DMS53 treated with DMSO at 0.1 percent for 48 hours (cell line): Measurements from ENCODE around the gene RPA3.

ENCODE experiments used
- DNase-seq: peaks from one replicate; lab custom pipeline; 2025; ENCODE audit not compliant: unreplicated experiment; lab: John Stamatoyannopoulos, UW

Gene RPA3

DNA sequence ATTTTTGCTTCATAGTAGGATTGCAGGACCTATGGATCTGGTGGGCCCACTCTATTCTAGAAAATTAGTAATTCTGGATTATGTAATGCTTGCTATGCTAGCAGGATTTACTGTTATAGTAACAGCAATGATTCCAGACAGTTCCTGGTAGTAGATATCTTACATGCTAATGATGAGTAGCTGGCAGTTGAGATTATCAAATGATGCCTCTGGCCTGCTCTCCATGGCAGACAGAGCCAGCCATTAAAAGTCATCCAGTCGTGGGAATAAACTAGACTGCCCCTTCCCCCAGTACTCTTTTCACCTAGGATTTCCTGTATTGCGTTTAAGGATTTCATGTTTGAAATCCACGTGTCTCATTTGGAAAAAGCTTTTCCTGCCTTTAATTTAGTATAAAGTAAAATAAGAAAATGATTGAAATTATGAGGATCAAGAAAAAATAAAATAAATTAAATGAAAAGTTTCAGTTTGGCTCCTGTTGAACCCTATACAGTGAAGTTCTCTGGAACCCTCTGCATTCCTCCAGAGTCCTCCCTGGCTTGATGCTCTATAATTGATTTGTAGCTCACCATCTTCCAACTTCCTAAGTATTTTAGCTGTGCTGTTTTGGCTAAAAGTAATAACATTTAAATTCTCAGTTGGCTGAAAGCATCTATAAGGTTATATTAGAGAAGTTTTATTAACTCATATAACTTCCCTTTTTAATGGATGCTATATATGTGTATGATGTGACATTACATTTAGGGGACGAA, 63.3 kb downstream of the RPA3 start:
- DNase-seq: no peak

DNA sequence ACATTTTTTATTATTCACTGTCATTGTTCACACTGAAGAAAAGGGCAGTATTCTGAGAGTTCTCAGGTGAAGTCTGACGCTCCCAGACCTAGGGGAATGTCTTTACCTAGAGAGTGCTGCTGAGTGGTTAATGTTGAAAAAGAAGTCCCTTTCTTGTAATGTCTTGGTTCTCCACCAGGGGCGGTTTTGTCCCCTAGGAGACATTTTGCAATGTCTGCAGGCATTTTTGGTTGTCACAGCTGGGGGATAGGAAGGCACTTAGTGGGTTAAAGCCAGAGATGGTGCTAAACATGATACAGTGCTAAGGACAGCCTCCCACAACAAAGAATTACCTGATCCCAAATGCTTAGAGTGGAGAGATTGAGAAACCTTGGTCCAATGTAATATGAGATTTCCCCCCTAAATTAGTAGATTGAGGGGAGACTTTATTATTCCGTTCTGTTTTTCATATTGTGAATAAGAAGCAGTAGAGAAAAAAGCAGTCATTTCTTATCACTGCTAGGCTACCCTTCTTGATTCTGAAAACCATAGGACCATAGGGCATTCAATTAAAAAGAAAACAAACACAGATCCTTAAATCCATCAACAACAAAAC, 64.7 kb downstream of the RPA3 start:
- DNase-seq: no peak

DNA sequence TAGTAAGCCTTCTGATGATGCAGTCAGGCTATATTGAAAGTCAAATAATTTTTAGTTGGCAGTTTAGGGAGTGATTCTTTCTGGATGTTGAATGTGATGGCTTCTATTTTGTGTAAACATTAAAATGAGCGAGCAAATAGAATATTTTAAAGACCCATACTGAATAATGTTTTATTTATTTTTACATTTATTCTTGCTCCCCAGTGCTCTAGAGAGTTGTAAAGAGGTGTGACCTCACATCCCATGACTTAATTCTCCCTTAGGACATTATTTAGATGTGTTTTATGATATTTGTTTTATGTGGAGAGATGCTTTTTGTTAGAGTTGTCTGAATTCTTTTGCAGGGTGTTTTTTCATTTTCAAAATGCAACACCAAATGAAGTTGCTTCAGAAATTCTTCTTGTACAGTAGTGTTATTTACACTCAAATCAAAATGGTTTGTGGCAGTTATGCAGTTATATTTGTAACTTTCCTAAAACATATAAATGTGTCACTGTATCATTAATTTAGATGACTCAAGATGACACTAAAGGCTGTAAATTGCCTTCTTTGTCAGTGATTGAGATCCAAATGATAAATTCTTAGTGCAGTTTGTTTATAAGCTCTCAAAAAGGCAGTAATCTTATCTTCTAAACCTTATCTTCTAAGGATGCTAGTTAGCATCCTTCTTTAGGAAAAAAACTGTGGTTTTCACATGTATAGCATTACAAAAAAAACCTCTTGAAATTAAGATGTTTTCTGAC, 65.4 kb downstream of the RPA3 start:
- DNase-seq: no peak

DNA sequence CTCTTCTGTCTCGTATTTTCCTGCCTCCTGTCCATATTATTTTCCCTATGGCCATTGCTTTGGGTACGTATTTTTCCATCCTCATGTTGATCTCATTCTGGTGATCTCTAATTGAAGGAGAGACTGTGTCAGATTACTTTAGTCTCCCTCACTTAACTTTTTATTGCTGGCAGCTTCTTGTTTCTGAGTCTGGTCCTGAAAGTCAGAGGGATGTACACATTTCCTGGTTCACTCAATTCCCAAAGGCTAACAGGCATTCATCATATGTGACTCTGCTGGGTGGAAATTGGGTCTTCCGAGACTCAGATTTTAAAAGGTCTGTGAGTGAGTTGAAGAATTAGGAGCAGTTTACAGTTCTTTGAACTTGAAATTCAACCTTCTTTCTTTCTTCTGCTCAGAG, 66.9 kb downstream of the RPA3 start:
- no peak for DNase-seq

DNA sequence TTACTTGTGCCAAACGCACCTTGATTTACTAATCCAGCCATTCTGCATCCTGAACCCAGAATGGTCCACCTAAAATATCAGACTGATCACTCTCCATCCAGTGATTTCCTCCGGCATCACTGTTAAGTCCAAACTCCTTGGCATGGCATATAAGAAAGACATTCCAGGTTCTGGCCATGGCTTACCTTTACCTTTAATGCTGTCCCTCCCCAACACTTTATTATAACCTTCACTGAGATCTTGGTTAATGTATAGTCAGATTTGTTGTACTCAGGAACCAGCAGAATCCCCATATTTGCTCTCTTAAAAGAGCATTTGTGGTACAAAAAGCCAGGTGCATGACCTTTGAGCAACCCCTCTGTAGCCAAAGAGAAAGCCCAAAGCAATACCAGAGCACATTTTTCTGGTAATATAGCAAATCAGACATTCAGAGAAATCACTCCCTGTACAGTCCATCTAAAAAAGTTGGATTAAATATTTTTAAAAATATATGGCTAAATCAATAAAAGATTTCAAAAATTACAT, 67.7 kb downstream of the RPA3 start:
- DNase-seq: no peak

DNA sequence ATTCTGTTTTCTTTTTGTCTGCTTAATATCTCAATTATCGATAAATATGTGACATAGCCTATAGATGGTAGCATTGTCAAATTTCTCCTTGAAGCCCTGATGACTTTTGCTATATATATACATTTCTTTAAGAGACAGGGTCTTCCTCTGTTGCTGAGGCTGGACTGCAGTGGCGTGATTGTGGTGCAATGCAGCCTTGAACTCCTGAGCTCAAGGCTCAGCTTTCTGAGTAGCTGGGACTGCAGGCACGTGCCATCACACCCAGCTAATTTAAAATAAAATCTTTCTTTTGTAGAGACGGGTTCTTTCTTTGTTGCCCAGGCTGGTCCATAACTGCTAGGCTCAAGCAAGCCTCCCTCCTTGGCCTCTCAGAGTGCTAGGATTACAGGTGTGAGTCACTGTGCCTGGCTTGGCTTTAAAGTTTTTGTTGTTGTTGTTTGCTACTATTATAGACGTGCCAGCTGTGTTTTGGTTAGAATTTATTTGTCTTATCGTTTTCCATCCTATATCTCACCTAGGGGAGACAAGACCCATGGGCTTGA, 70.8 kb downstream of the RPA3 start:
- DNase-seq: no peak

DNA sequence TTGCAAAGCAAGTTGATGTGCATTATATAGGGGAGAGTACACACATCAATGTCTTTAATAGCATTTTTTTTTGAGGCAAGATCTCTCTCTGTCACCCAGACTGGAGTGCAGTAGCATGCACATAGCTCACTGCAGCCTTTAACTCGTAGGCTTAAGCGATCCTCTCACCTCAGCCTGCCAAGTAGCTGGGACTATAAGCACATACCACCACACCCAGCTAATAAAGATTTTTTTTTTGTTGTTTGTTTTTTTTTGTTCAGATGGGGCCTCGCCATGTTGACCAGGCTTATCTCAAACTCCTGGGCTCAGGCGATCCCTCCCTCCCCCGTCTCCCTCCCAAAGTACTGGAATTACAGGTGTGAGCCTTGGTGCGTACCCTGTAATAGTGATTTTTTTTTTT, 76.3 kb downstream of the RPA3 start:
- DNase-seq: no peak

DNA sequence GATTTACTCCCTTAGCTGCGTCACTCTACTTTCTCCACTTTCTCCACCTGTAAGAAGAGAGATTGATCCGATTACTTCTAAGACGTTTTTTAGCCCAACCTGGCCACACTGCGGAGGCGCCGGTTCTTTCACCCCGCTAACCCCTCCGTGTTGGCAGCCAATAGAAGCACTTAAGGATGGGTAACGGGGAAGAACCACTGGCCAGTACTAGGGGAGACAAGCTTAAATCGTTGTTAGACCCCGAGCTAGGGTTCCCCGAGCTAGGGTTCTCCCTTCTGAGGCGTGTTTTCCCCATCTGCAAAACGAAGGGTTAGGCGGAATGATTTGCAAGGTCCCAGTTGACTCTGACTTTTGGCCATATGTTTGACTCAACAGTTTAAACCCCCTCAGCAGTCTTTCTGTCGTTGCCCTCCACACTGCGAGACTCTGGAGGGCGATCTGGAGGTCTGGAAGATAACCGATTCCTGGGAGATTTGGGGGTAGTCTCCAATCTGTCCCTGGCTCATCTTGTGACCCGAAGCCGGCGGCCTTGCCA, 77.2 kb downstream of the RPA3 start:
- DNase-seq: peak; percentile 61

DNA sequence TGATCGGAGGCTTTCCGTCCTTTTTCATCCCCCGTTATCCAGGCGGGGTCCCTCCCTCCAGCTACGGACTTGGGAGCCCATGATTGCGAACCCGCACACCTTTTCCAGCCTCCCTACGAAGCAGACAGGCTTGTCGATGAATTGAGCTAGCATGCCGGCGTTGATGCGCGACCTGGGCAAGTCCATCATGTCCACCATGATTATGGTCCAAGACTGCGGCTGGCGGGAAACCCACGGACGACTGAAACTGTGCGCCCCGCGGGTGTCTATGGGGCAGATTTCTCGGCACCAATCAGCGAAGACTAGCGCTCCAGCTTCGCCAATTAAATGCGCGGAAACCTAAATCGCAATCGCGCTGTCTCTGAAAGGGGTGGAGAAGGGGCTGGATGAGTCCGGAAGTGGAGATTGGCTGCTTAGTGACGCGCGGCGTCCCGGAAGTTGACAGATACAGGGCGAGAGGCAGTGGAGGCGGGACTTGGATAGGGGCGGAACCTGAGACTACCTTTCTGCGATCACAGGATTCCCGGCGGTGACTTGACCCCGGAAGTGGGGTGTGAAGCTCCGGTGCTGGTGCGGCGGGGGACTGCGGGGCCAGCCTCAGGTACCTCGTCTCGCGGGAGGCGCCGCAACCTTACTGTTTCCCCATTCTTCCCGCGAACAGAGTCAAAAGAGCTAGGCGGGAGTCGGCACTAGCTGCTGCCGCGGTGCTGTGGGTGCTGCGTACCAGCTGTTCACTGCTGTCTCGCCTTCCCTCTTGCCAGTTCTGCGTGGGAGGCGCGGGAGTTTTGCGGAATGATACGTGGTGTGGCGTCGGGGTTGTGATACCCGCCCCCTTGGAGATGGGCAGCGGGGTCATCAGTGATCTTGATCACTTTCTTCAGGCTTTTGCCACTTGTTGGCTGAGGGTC, 77.9 kb downstream of the RPA3 start, which contains the start of gene UMAD1:
TSS of gene UMAD1 (plus strand) at position 532 of the 908 bp plus-strand sequence. CDS start 32,620 bp downstream, outside the sequence.
- DNase-seq: peak; percentile 100

DNA sequence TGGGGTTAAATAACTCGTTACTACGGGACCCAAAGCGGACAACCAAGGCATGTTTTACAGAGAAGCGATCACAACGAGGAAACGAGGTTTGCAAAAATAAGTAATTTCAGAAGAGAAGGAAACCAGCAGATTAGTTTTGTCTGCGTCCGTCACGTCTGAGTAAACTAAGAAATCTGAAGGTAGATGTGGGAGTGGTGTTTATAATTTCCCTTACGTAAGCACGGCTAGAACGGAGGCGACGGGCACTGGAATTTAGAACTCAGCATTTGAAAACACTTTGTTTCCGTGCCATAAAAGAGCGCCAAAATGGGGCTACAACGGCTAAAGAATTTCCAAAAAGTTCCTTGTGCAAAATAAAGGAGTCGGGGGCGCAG, 78.6 kb downstream of the RPA3 start:
- DNase-seq: peak; percentile 19

DNA sequence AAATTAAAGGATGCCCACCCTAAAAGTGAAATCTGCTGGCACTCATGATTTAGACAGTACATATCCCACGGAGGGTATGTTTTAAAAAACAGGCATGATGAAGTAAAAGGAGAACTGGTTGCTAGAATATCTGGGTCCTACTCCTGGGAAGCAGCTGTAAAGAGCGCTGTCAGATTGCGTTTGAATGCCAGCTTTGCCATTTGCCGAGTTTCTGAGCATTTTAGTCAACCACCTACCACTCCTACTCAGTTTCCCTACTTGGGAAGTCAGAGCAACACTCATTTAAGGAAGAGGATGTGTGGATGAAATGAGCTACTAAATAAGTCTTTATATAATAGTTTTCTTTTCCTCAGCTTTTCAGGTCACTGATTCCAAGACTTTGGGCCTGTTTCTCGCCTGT, 79.0 kb downstream of the RPA3 start:
- peak; percentile 19 for DNase-seq

DNA sequence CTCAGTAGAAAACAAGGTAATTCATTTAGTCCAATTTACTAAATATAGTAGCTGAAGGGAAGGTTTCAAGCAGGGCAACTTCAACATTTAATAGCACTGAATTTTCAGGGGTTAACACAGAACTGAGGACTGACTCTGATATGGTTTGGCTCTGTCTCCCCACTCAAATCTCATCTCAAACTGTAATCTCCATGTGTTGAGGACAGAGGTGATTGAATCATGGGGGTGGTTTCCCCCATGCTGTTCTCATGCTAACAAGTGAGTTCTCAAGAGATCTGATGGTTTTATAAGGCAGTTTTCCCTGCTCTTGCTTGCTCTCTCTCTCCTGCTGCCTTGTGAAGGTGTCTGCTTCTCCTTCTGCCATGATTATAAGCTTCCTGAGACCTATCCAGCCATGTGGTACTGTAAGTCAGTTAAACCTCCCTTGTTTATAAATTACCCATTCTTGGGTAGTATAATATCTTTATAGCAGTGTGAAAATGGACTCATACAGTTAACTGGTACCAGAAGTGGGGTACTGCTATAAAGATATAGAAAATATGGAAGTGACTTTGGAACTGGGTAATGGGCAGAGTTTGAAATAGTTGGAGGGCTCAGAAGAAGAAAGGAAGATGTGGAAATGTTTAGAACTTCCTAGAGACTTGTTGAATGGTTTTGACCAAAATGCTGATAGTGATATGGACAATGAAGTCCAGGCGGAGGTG, 87.6 kb downstream of the RPA3 start:
- no peak for DNase-seq

DNA sequence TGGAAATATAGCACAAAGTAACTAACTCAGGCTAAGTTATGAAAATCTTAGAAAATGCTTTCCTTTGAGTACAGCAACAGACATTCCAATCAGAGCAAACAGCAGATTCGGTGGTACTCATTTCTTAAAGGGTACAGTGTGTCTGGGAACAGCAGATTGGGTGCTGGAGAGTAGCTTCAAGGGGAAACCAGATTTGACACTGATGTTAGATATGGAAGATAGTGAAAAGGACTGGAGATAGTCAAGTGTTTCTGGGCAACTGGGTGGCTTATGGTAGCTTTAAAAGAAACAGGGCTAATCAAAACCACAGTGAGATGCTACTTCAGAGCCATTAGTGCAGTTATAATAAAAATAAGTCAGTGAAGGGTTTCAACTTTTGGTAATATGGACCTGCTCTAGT, 89.9 kb downstream of the RPA3 start:
- DNase-seq: no peak

DNA sequence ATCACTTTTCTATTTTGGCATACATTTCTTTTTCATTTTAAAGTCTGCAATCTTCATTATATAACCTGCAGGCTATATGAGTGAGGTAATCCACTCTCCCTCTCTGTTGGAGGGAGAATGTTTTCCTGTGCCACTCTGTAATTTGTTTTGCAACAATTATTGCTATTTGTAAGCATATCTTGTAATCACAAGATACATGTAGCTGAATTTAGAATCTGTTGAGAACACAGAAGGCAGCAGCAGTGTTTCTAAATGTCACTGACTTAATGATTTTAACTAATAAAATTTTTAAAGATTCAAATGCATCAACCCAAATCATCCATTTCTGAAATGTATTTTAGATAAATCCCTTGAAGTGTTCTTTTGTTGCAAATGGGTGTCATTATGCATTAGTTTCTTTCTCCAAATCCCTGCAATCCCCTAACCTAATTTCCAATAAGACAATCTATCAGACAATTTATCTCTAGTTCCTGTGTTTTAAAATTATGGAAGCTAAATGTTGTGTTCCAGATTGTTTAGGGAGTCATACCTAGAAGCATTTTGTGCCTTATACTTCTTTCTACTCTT, 97.7 kb downstream of the RPA3 start:
- DNase-seq: no peak

DNA sequence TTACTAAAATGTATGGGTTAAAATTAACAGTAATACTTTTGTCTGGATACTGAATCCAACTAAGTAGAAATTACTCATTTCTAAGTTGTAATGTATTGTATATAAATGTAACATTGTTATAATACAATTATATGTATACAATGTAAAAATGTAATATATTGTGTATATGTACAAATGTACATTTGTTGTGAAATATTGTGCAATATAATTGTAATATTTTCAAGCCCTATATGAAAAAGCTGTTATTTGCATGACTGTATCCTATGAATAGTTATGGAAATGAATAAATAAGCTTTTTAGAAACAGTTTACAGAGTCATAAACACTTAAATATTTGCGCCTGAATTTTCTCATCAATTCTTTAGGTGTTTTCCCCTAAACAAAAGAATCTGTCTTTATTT, 98.2 kb downstream of the RPA3 start:
- no peak for DNase-seq

DNA sequence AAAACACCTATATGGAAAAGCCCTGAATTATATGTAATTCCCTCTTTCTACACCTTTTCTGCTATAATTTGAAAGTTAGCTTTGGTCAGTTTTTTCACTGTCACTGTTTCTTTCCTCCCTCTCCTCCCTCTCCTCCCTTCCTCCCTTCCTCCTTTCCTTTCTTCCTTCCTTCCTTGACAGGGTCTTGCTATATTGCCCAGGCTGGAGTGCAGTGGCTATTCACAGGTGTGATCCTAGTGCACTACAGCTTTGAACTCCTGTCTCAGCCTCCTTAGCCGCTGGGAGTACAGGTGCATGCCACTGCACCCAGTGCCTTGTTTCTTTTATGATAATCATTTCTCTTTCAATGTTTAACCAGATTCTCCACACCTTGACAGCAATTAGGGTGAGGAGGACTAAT, 100.0 kb downstream of the RPA3 start:
- DNase-seq: no peak

DNA sequence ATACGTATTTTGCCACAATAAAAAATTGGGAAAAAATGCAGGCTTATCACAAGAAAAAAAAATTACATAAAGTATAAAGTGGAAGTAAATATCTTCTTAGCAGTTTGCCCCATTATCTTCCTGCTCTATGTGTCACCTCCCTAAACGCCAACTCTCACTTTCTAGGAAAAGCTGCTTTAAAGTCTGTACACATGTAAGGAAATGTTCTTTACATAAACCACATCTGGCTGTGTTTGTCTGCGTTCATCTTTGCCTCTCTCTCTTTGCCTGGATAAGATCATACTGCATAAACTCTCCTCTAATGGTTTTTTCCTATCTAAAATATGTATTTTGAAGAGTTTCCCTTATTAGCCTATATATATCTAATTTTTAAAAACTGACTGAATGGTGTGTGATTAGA, 100.9 kb downstream of the RPA3 start:
- DNase-seq: no peak

DNA sequence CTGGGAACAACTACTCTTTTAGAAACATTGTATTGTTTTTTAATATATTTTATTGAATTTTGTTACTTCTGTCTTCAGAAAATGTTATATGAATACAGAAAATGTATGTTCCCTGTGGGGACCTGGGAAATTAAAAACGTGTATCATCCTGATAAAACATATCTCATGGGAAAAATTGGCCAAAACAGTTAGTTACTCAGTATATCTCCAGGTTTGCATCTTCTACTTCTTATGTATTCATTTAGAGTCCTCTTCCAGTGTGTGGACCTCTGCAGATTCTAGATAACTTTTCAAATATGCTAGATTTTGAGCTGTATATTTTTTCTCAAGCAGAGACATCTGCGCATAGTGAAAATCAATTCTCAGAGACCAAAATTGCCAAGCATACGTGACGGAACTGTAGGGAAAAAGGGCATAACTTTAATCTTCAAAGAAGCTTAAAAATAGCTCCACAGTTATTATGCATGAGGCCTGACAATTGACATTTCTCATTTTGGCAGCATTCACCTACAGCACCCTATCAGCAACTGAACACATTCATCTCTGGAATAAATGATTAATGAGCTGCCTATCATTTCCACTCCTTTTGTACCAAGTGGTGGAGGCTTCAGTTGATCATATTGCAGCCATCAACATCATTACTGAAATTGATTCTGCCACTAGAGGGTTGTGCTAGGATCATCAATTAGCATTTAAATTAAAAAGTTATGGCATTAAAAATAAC, 104.2 kb downstream of the RPA3 start:
- DNase-seq: no peak

DNA sequence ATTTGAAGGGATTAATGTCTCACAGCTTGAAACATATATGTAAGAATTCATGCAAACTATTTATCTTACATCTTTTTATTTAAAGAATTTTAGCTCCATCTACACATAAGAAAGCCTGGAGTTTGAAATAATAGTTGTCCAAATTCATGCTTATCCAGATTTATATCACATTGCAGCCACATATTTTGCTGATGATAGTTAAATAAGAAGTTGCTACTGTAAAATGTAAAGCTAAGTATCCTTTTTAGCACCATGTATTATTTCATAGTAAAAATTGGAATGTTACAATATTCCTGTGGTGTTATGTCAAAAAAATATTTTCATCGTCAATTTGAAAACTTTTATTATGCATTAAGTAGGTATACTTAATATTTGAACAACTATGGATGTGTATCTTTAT, 105.2 kb downstream of the RPA3 start:
- no peak for DNase-seq
